Uterus (tissue), 4 donors: ENCODE measurements around the gene RASA3. TPM values are rescaled to one million over a fixed set of nuclear protein-coding genes. Genes with fewer than 3 reads are reported as not detected.

Source experiments
- DNase-seq, 2 donors: peaks; one replicate each; pipeline ENCODE4 v3.0.0-alpha.2; 2019 to 2020
- H3K27ac ChIP-seq, 2 donors: fragments of 200-600 bp; sonication (generic); 1 replicate in 1 of 2; 2 replicates in 1 of 2; pipeline ENCODE4 v1.5.1; 2016 to 2018
- H3K27me3 ChIP-seq, 2 donors: fragments of 200-600 bp; sonication (generic); one replicate each; pipeline ENCODE4 v1.5.1; 2018 to 2019; ENCODE audit warnings: control low read depth in 1 of 2
- H3K36me3 ChIP-seq, 2 donors: fragments of 200-600 bp; sonication (generic); one replicate each; pipeline ENCODE4 v1.5.1; 2019; ENCODE audit warnings: control low read depth in 1 of 2
- H3K4me1 ChIP-seq, 2 donors: fragments of 200-600 bp; sonication (generic); one replicate each; pipeline ENCODE4 v1.5.1; 2018 to 2019; ENCODE audit warnings: control low read depth in 1 of 2
- H3K4me3 ChIP-seq, 2 donors: fragments of 200-600 bp; sonication (generic); 1 replicate in 1 of 2; 2 replicates in 1 of 2; pipeline ENCODE4 v1.5.1; 2018 to 2019; ENCODE audit warnings: mild to moderate bottlenecking in 1 of 2
- H3K9me3 ChIP-seq, 2 donors: fragments of 200-600 bp; sonication (generic); one replicate each; pipeline ENCODE4 v1.5.1; 2019; ENCODE audit warnings: control low read depth in 1 of 2
- POLR2A ChIP-seq, 2 donors: fragments of 450-650 bp; IDR thresholded peaks; one replicate each; pipeline ENCODE4 v1.6.1; 2016; ENCODE audit warnings: antibody characterized with exemption in 2 of 2, mild to moderate bottlenecking in 1 of 2, moderate library complexity in 1 of 2
- intact Hi-C: fragments of 100-400 bp; cut with DNase I; formaldehyde crosslinking; loops from one replicate; pipeline ENCODE4 v1.15.1; 2023; ENCODE audit warnings: low total_unique reads
- total RNA-seq, 4 donors: library from RNA; depleted of rRNA in 3 of 4; stranded (reverse); fragments of >200 nt in 3 of 4; gene quantifications; one replicate each; pipeline versions ENCODE4 v1.1.0 to v1.2.4, GENCODE V29; 2014 to 2023
- TF ChIP-seq, protein P1 (sequence below), 4 experiments: fragments of 200-600 bp in 2 of 4; fragments of 450-650 bp in 2 of 4; sonication (generic) in 2 of 4; IDR thresholded peaks; one replicate each; pipeline ENCODE4 v1.5.1; 2016 to 2019; ENCODE audit warnings: antibody characterized with exemption in 4 of 4, mild to moderate bottlenecking in 2 of 4, moderate library complexity in 1 of 4
- donor health status: DM: yes; HTN: yes; CAD: no.

The RASA3 gene
- total RNA-seq, 4 donors from 2014 or later: 8.5 to 31.6 (median 17.2) TPM

- Histone ChIP-seq H3K36me3 (no peaks in the 10 kb centered on the region), H3K27me3 (no peaks in the 10 kb centered on the region), H3K27ac (no peak overlapping the region), H3K4me3 (no peak overlapping the region), H3K9me3 (no peaks in the 10 kb centered on the region), H3K4me1 (no peaks in the 10 kb centered on the region)
- TF ChIP-seq POLR2A (IDR thresholded peaks at IDR 0.05): no peak
- TF ChIP-seq, protein P1, sequence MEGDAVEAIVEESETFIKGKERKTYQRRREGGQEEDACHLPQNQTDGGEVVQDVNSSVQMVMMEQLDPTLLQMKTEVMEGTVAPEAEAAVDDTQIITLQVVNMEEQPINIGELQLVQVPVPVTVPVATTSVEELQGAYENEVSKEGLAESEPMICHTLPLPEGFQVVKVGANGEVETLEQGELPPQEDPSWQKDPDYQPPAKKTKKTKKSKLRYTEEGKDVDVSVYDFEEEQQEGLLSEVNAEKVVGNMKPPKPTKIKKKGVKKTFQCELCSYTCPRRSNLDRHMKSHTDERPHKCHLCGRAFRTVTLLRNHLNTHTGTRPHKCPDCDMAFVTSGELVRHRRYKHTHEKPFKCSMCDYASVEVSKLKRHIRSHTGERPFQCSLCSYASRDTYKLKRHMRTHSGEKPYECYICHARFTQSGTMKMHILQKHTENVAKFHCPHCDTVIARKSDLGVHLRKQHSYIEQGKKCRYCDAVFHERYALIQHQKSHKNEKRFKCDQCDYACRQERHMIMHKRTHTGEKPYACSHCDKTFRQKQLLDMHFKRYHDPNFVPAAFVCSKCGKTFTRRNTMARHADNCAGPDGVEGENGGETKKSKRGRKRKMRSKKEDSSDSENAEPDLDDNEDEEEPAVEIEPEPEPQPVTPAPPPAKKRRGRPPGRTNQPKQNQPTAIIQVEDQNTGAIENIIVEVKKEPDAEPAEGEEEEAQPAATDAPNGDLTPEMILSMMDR (IDR thresholded peaks at IDR 0.05): no peak
- intact Hi-C loops: no loop called here
- peak in 1 of 2 donors; percentile 13 for DNase-seq
These were observed 157.8 kb downstream of the RASA3 start for GRCh38 chr13:113974304-113975281.

DNA sequence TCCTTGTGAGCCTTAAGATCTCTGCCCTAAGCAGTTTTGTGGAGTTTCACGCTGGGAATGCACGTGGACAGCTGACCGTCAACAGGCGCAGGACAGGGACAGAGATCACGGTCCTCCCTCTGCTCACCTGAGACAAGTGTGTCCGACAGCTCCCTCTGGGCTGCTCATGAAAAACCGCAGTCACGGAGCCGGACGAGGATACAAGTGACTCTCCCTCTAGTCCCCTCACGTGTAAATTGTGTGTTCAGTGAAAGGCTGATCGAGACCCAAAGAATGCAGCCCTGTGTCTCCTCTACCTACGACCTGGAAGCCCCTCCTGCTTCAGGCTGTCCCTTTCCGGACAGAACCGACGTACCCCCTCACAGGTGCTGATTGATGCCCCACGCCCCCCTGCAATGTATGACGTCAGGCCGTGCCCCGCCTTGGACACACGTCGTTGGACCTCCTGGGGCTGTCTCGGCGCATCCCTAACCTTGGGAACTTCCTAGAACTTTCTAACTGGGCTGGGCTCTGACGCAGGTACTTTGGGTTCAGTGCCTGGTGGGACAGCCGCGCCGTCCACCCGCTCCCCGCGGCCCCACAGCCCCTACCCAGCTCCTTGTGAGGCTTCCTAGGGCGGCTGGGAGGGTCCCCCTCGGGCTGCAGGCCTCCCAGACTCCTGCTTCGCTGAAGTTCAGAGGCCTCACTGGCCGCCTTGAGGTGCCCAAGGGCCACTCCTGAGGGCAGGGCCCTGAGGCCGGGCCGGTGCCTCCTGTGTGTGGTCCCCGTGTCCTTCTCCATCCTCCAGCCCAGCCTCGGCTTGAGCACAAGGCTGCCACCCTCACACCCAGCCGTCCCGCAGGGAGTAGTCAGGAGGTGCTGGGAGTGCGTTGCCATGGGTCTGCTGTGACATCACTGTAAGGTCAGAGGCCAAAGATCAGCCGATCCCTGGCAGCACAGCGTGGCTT is 158.9 kb downstream of the RASA3 start, which contains the start of gene C13orf46:
C13orf46 (minus strand) TSS at position 859 of the 947 bp plus-strand sequence; CDS start at position 780, 79 bp downstream.
- no peaks in the 10 kb centered on the region for H3K4me1 ChIP-seq
- TF ChIP-seq, protein P1 (IDR thresholded peaks at IDR 0.05): no peak
- TF ChIP-seq POLR2A (IDR thresholded peaks at IDR 0.05): no peak
- H3K9me3 ChIP-seq: no peaks in the 10 kb centered on the region
- no peaks in the 10 kb centered on the region for H3K27me3 ChIP-seq
- intact Hi-C loops: no loop called here
- H3K36me3 ChIP-seq: no peaks in the 10 kb centered on the region
- H3K4me3 ChIP-seq: no peak within 1 kb of the TSS
- H3K27ac ChIP-seq: no peak within 1 kb of the TSS
- DNase-seq: no peak

DNA sequence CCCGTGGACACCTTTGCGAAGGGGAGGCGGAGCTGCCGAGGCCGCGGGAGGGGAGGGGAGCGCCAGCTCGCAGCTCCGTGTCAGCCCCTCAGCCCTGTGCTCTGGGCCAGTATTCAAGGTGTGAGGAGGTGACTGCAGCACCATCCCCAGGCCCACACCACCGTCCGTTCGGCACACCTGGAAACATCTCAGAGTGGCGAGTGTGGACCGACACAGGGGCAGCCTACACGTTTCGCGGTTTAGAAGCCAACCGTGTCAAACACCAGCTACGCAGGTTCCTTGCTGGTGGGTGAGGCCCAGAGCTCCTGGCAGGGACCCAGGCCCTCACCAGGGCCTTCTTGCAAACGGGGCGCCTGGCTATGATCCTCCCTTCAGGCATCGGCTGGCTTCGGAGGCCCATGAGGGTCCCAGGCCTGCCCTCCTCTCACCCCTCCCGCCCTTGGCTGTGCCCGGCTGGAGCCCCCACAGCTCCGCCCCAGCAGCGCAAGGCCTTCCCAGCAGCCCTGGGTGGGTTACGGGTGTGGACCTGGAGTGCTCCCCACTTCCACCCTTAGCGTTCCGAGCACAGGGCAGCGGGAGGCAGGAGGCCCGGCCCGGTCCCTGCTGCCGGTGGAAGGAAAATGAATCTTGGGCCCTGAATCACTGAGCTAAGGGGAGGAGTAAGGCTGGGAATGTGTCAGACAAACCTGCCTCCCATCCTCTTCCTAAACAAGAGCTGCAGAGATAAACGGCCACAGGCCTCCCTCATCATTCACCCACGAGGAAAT is 159.8 kb downstream of the RASA3 start:
- no peaks in the 10 kb centered on the region for H3K9me3 ChIP-seq
- no peaks in the 10 kb centered on the region for H3K27me3 ChIP-seq
- H3K36me3 ChIP-seq: no peaks in the 10 kb centered on the region
- no peaks in the 10 kb centered on the region for H3K4me1 ChIP-seq
- H3K27ac ChIP-seq: no peak overlapping the region
- intact Hi-C loops: no loop called here
- no peak for TF ChIP-seq POLR2A (IDR thresholded peaks at IDR 0.05)
- TF ChIP-seq, protein P1 (IDR thresholded peaks at IDR 0.05): no peak
- no peak for DNase-seq
- no peak overlapping the region for H3K4me3 ChIP-seq

DNA sequence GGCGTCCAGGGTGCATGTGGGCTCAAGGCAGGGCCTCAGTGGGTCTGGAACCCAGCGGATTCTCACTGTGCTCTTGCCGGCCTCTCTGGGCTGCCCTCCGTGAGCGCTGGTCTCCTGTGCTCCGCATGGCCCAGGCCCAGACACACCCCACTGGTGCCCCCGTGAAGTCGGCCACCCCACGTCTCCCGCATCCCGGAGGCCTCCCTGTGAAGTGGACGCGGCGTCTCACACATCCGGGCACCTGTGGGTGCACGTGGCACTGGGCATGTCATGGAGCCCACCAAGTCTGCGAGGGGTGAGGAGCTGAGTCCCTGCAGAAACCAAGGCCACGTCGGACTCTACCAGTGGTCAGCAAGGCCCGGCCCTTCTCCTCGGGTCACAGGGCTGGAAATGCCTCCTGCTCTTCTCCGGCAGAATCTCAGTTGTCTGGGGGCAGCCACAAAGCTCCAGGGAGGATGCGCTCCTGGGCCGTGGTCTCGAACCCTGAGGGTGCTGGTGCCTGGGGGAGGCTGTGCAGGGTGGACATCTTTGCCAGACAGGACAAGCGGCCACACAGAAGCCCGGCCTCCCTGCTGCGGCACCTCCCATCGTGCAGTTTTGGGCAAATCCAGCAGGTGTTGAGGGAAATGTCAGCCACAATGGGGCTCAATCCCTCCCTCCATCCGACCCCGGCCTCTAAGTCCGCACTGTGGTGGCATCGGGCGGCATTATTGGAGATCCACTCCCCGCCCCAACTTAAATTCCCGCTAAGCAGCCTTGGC is 160.8 kb downstream of the RASA3 start:
- H3K27ac ChIP-seq: peak overlapping the region; percentile 31 to 41
- H3K4me1 ChIP-seq: no peaks in the 10 kb centered on the region
- intact Hi-C loops: no loop called here
- no peak for DNase-seq
- H3K9me3 ChIP-seq: no peaks in the 10 kb centered on the region
- TF ChIP-seq, protein P1 (IDR thresholded peaks at IDR 0.05): no peak
- TF ChIP-seq POLR2A (IDR thresholded peaks at IDR 0.05): no peak
- no peaks in the 10 kb centered on the region for H3K27me3 ChIP-seq
- no peaks in the 10 kb centered on the region for H3K36me3 ChIP-seq
- no peak overlapping the region for H3K4me3 ChIP-seq
